Measurements from ENCODE around the gene IL12B.

DNA sequence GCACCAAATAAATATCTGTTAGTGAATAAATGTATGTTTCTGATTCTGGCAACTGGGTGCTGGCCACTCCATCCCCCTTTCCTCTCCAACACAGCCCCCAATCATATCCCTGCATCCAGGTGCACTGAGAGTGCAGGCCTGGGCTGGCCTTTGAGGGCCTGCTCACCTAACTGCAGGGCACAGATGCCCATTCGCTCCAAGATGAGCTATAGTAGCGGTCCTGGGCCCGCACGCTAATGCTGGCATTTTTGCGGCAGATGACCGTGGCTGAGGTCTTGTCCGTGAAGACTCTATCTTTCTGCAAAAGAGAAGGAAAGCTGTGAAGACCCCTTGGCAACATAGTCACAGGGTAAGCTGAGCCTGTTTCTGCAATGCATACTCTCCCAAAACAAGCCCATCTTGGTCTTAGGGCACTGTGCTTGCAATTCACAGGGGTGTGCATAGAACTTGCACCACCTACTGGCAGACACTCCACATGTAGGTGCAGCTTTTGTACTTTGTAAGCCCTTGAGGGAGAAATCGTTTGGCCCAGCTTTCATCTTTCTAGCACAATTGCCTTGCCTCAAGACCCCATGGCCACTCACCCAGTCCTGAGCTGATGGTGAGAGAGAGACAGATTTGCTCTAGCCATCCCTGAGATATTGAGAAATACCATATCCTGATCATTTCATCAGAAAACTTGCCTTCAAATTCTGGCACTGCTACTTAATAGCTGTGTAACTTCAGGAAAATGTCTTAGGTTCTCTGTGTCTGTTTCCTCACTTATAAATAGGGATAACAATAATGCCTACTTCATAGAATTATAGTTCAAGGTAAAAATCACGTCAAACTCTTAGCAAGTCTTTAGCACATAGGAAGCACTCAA, 13.5 kb downstream of the IL12B start:
- TF ChIP-seq, protein P1, sequence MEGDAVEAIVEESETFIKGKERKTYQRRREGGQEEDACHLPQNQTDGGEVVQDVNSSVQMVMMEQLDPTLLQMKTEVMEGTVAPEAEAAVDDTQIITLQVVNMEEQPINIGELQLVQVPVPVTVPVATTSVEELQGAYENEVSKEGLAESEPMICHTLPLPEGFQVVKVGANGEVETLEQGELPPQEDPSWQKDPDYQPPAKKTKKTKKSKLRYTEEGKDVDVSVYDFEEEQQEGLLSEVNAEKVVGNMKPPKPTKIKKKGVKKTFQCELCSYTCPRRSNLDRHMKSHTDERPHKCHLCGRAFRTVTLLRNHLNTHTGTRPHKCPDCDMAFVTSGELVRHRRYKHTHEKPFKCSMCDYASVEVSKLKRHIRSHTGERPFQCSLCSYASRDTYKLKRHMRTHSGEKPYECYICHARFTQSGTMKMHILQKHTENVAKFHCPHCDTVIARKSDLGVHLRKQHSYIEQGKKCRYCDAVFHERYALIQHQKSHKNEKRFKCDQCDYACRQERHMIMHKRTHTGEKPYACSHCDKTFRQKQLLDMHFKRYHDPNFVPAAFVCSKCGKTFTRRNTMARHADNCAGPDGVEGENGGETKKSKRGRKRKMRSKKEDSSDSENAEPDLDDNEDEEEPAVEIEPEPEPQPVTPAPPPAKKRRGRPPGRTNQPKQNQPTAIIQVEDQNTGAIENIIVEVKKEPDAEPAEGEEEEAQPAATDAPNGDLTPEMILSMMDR (IDR thresholded peaks at IDR 0.05), result peak; percentile 29 to 60 (median 54)
- no peak for TF ChIP-seq POLR2A (IDR thresholded peaks at IDR 0.05)

Measured in adrenal gland (tissue), 5 donors.